ENCODE data around the gene SIRPA.

The SIRPA gene

GRCh38 chr20:1890469-1891262 is 4.5 kb upstream of the SIRPA start:
- Histone ChIP-seq H3K27ac (ENCODE audit: low read depth, low read length) (no peak overlapping the region), H3K9me2 (replicated peaks; ENCODE audit: control insufficient read depth, low read length) (no peaks in the 10 kb centered on the region), H3K79me2 (ENCODE audit: control insufficient read depth, low read length) (no peaks in the 10 kb centered on the region), H4K20me1 (ENCODE audit: control insufficient read depth, insufficient read depth, low read depth, low read length) (no peaks in the 10 kb centered on the region), H3K27me3 (ENCODE audit: control insufficient read depth, low read length) (peaks cover 40% of the 10 kb centered on the region), H3K36me3 (ENCODE audit: control insufficient read depth, low read length) (no peaks in the 10 kb centered on the region), H3K4me3 (ENCODE audit: low read length) (no peak overlapping the region), H3K9me3 (ENCODE audit: control insufficient read depth, insufficient read depth, low read length) (no peaks in the 10 kb centered on the region), H3F3A (ENCODE audit: control insufficient read depth, insufficient read depth) (no peaks in the 10 kb centered on the region), H3K4me2 (ENCODE audit: low read length) (no peak overlapping the region), H3K4me1 (ENCODE audit: control insufficient read depth, low read length) (no peaks in the 10 kb centered on the region)
- TF ChIP-seq, protein P1, sequence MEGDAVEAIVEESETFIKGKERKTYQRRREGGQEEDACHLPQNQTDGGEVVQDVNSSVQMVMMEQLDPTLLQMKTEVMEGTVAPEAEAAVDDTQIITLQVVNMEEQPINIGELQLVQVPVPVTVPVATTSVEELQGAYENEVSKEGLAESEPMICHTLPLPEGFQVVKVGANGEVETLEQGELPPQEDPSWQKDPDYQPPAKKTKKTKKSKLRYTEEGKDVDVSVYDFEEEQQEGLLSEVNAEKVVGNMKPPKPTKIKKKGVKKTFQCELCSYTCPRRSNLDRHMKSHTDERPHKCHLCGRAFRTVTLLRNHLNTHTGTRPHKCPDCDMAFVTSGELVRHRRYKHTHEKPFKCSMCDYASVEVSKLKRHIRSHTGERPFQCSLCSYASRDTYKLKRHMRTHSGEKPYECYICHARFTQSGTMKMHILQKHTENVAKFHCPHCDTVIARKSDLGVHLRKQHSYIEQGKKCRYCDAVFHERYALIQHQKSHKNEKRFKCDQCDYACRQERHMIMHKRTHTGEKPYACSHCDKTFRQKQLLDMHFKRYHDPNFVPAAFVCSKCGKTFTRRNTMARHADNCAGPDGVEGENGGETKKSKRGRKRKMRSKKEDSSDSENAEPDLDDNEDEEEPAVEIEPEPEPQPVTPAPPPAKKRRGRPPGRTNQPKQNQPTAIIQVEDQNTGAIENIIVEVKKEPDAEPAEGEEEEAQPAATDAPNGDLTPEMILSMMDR (IDR thresholded peaks at IDR 0.05; ENCODE audit: low read depth, low read length, poor library complexity, severe bottlenecking), result no peak
- TF ChIP-seq EZH2phosphoT487 (IDR thresholded peaks at IDR 0.05; ENCODE audit: borderline replicate concordance, low read length), result no peak

- H3K9me3 ChIP-seq (ENCODE audit: control insufficient read depth, insufficient read depth, low read length), result no peaks in the 10 kb centered on the region
- H3K9me2 ChIP-seq (replicated peaks; ENCODE audit: control insufficient read depth, low read length), result no peaks in the 10 kb centered on the region
- no peak overlapping the region for H3K27ac ChIP-seq (ENCODE audit: low read depth, low read length)
- peaks cover 48% of the 10 kb centered on the region for H3K27me3 ChIP-seq (ENCODE audit: control insufficient read depth, low read length)
- H3K4me1 ChIP-seq (ENCODE audit: control insufficient read depth, low read length), result no peaks in the 10 kb centered on the region
- TF ChIP-seq, protein P1 (IDR thresholded peaks at IDR 0.05; ENCODE audit: low read depth, low read length, poor library complexity, severe bottlenecking), result no peak
- TF ChIP-seq EZH2phosphoT487 (IDR thresholded peaks at IDR 0.05; ENCODE audit: borderline replicate concordance, low read length), result no peak
- H3K36me3 ChIP-seq (ENCODE audit: control insufficient read depth, low read length), result no peaks in the 10 kb centered on the region
- H3K79me2 ChIP-seq (ENCODE audit: control insufficient read depth, low read length), result no peaks in the 10 kb centered on the region
- no peak overlapping the region for H3K4me3 ChIP-seq (ENCODE audit: low read length)
- H4K20me1 ChIP-seq (ENCODE audit: control insufficient read depth, insufficient read depth, low read depth, low read length), result no peaks in the 10 kb centered on the region
- H3F3A ChIP-seq (ENCODE audit: control insufficient read depth, insufficient read depth), result no peaks in the 10 kb centered on the region
- H3K4me2 ChIP-seq (ENCODE audit: low read length), result no peak overlapping the region
These were observed 3.7 kb upstream of the SIRPA start for GRCh38 chr20:1891263-1892118.

GRCh38 chr20:1892119-1892385 is 3.2 kb upstream of the SIRPA start:
- H3F3A ChIP-seq (ENCODE audit: control insufficient read depth, insufficient read depth), result no peaks in the 10 kb centered on the region
- H3K9me3 ChIP-seq (ENCODE audit: control insufficient read depth, insufficient read depth, low read length), result no peaks in the 10 kb centered on the region
- H3K79me2 ChIP-seq (ENCODE audit: control insufficient read depth, low read length), result no peaks in the 10 kb centered on the region
- H3K27ac ChIP-seq (ENCODE audit: low read depth, low read length), result no peak overlapping the region
- peaks cover 52% of the 10 kb centered on the region for H3K27me3 ChIP-seq (ENCODE audit: control insufficient read depth, low read length)
- no peaks in the 10 kb centered on the region for H3K9me2 ChIP-seq (replicated peaks; ENCODE audit: control insufficient read depth, low read length)
- H3K36me3 ChIP-seq (ENCODE audit: control insufficient read depth, low read length), result no peaks in the 10 kb centered on the region
- H3K4me3 ChIP-seq (ENCODE audit: low read length), result no peak overlapping the region
- H3K4me2 ChIP-seq (ENCODE audit: low read length), result no peak overlapping the region
- H3K4me1 ChIP-seq (ENCODE audit: control insufficient read depth, low read length), result no peaks in the 10 kb centered on the region
- no peak for TF ChIP-seq EZH2phosphoT487 (IDR thresholded peaks at IDR 0.05; ENCODE audit: borderline replicate concordance, low read length)
- TF ChIP-seq, protein P1 (IDR thresholded peaks at IDR 0.05; ENCODE audit: low read depth, low read length, poor library complexity, severe bottlenecking), result no peak
- H4K20me1 ChIP-seq (ENCODE audit: control insufficient read depth, insufficient read depth, low read depth, low read length), result no peaks in the 10 kb centered on the region
